GM18508 (cell line): ENCODE data around the gene KCTD7.
"Not testable (repeated sequence)": the region's sequence is repeated elsewhere in the genome, so short reads cannot be mapped to it uniquely, and the experiment has no call there.

Source experiments
- ATAC-seq: cut with Tn5 transposase; IDR thresholded peaks from one replicate; pipeline ENCODE4 v1.9.1; 2021; ENCODE audit warnings: moderate number of reproducible peaks; ENCODE audit not compliant: insufficient read depth, unreplicated experiment

The KCTD7 gene

GRCh38 chr7:66614596-66614995 is 14.1 kb upstream of the KCTD7 start:
- not testable (repeated sequence) for ATAC-seq

DNA sequence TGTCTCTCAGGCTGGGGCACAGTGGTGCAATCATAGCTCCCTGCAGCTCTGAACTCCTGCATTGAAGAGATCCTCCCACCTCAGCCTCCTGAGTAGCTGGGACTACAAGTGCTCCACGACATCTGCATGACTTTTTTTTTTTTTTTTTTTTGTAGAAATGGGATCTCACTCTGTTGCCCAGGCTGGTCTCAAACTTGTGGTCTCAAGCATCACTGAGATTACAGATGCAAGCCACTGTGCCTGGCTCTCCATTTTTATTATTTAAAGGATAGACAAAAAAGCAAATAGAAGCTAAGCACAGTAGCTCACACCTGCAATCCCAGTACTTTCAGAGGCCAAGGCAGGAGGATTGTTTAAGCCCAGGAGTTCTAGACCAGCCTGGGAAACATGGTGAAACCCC is 13.0 kb upstream of the KCTD7 start:
- ATAC-seq = no peak

DNA sequence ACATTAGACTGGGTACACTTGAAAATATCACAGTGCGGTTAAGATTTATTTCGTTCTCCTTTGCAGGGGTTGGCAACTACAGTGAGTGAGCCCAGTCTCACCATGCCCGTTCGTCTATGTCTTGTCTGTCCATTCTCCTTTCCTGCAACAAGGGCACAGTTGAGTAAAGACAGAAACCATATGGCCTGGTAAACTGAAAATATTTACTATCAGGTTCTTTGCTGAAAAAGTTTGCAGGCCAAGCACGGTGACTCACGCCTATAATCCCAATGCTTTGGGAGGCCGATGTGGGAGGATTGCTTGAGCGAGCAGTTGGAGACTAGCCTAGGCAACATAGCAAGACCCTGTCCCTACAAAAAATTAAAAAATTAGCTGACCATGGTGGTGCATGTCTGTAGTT is 11.4 kb upstream of the KCTD7 start:
- ATAC-seq = no peak

DNA sequence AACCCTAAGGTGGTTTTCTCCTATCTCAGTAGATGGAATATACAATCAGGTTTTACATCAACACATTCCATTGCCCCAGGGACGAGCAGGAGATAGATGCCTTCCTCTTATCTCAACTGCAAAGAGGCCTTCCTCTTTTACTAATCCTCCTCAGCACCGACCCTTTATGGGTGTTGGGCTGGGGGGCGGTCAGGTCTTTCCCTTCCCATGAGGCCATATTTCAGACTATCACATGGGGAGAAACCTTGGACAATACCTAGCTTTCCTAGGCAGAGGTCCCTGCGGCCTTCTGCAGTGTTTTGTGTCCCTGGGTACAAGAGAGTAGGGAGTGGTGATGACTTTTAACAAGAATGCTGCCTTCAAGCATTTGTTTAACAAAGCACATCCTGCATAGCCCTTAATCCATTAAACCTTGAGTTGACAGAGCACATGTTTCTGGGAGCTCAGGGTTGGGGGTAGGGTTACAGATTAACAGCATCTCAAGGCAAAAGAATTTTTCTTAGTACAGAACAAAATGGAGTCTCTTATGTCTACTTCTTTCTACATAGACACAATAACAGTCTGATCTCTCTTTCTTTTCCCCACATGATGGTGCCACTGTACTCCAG is 9.2 kb upstream of the KCTD7 start:
- not testable (repeated sequence) for ATAC-seq

DNA sequence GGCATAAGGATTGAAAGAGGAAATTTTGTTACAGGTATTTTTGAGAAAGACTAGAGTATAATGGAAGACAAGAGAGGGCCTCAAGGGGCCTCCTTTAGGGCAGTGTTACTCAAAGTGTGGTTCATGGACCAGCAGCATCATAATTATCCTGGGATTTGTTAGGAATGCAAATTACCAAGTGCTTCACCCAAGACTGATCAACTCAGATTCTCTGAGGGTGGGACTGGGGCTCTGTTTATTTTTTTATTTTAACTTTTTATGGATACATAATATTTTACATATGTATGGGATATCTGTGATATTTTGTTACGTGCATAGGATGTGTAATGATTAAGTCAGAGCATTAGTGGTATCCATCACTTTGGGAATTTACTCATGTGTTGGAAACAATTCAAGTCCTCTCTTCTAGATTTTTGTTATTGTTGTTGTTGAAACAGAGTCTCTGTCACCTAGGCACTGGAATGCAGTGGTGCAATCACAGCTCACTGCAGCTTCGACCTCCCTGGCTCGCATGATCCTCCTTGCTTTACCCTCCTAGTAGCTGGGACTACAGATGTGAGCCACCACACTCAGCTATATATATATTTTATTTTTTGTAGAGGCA is 2.2 kb upstream of the KCTD7 start:
- ATAC-seq = no peak

DNA sequence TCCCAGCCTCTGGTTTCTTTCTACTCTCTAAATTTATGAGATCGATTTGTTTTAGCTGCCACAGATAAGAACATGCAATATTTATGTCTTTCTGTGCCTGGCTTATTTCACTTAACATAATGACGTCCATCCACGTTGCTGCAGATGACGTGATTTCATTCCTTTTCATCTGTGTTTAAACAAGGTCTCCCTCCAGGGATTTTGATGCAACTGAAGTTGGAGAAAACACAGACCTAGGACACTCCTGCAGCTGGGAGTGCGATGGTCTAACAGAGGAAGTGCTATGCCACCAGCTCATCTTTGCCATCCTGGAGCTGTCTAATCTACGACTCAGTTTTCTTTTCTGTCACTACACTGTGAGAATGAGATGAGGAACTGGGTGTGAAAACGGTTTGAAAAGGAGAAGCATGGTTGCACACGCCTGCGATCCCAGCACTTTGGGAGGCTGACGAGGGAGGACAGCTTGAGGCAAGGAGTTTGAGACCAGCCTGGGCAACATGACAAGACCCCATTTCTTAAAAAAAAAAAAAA is 1.5 kb upstream of the KCTD7 start:
- ATAC-seq = no peak

DNA sequence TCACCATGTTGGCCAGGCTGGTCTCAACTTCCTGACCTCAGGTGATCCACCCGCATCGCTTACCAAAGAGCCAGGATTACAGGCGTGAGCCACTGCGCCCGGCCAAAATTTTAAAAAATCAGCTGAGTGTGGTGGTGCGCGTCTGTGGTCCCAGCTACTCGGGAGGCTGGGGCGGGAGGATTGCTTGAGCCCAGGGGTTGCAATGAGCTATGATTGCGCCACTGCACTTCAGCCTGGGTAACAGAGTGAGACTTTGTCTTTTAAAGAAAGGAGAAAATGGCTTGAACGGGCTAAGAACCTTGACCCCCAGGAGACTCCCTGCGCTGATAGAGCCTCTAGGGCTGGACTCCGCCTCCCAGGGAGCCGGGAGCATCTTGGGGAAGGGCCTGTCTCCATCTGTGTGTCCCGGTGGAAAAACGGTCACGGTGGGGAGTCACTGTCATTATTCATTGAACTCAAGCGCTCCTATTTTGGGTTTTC is 760 bp upstream of the KCTD7 start:
- peak; percentile 0 for ATAC-seq

- no peak for ATAC-seq
Observed at GRCh38 chr7:66629222-66630062, 761 bp downstream of the KCTD7 start.

- ATAC-seq = no peak
Observed at GRCh38 chr7:66630531-66630930, 1.9 kb downstream of the KCTD7 start.

DNA sequence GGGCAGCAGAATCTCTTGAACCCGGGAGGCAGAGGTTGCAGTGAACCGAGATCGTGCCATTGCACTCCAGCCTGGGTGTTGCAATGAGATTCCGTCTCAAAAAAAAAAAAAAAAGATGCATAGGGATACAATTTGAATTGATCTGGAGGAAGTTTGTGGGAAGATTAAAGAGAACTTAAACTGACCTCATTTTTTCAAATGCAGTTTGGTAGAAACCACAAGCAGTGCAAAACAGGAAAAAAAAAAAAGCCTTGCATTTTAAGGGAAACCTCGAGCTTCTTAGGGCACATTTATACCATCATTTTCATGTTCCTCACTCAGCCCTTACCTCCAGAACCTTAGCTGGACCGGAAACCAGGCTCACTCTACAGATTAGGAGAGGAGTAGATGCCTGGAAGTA is 2.8 kb downstream of the KCTD7 start:
- ATAC-seq = no peak

- no peak for ATAC-seq
Observed at GRCh38 chr7:66634816-66635215, 6.1 kb downstream of the KCTD7 start.

DNA sequence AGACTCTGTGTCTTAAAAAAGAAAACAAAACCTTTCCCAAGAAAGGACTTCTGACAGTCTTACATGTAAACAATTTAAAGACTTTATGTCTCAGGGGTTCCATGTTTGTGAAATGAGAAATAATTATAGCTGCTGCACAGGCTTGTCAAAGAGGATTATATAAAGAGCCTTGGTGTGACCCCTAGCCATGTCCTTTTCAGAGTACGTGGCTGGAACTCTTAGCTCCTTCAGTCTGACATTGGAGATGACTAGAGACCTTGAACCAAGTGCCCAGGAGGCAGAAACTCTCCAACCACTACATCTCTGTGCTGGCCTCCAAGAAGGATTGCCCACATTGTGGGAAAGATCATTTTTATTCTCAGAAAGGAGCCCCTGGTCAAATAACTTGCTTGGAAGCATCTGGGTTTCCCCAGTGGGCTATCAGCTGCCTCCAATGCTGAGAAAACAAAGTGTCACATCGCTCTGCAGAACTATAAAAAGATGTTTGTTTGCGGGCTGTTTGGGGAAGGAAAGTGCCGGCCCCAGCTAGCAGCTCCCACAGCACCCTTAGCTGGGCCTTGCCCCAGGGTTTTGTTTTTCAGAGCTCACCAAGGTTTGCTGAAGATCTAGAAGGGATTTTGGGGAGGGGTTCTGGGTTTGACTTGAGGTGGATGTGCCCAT is 6.8 kb downstream of the KCTD7 start:
- ATAC-seq = not testable (repeated sequence)

DNA sequence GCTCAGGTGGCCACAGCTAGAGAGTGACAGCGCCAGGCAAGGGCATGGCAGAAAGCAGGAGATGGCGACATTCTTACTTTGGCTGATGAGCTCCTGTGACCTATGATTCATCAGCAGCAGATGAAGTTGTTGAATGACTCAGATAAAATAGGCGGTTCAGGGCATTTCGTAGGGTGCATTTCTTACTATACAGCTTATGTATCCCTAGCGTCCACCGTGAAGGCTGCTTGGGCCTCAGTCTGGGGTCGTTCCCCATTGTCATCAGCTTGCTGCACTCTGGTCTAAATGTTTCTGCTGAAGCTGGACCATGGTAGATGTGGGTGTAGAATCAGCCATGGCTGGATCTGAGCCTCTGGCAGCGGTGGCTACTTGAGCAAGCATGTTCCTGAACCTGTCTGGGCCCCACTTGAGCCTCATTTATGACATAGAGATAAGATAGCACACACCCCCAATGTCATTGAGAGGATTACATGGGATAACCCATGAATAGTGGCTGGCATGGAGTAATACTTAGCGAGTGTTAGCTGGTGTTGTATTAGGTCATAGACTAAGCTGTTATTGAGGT is 7.4 kb downstream of the KCTD7 start:
- not testable (repeated sequence) for ATAC-seq

DNA sequence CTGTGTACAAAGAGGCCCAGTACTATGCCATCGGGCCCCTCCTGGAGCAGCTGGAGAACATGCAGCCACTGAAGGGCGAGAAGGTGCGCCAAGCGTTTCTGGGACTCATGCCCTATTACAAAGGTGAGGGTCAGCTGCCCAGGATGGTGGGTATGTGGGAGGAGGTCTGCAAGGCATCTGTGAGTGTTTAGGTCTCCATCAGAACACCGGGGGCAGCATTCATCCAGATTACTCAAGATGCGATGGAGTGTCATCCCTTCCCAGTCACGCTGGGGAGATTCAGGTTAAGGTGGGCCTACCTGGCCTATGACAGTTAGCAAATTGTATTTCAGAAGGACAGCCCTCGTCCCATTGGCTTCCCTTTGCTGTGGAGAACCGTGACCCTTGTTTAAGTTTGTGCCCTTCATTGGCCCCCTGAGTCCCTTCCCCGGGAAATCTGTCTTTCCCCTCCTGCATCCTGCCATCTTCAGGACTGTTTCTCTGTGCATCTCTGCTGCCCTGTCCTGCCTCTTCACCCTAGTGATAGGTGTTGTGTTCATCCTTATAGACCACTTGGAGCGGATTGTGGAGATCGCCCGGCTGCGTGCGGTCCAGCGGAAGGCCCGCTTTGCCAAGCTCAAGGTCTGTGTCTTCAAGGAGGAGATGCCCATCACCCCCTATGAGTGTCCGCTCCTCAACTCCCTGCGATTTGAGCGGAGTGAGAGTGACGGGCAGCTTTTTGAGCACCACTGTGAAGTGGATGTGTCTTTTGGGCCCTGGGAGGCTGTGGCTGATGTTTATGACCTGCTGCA is 9.8 kb downstream of the KCTD7 start:
- ATAC-seq = no peak

GRCh38 chr7:66639773-66640172 is 11.1 kb downstream of the KCTD7 start:
- no peak for ATAC-seq

GRCh38 chr7:66640802-66641525 is 12.3 kb downstream of the KCTD7 start:
- ATAC-seq = no peak

DNA sequence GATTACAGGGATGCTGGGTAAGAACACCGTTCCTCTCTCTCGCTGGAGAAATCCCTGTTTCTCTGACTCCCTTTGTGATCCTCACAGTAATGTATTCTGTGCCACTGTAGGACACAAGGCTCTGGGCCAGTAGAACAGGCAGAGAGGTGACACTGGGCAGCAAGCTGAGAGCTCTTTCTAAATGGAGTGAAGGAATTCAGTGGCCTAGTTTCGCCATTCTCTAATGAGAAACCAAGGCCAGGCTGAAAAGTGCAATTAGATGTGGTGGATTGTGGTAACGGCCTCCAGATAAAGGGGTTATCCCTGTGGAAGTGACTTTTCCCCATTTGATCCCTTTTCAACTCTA is 12.8 kb downstream of the KCTD7 start:
- no peak for ATAC-seq

GRCh38 chr7:66642186-66642585 is 13.5 kb downstream of the KCTD7 start:
- ATAC-seq = no peak

DNA sequence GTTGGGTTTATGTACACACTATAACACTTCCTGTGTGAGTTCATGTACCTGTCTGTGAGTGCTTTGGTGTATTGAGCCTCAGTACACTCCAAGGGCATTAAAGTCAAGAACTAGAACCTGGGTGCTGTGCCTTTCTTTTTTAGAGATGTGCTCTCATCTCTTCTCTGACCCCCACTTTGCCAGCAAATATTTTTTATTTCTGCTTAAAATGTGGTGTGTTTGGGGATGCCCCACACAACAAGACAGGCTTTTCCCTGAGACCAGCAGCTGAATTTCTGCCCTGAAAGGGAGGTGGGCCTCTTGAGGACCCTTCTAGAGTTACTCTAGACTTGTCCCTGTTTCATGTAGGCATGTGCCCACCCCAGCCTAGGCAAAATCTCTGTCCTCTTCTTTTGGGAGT is 14.3 kb downstream of the KCTD7 start:
- ATAC-seq = no peak
